ENCODE measurements around the gene ZDHHC14.

ZDHHC14 gene

GRCh38 chr6:157600807-157601206 is 219.8 kb downstream of the ZDHHC14 start:
- TF ChIP-seq MAX (IDR thresholded peaks at IDR 0.05; ENCODE audit: low read depth, low read length) (no peak), POLR2A (IDR thresholded peaks at IDR 0.05; ENCODE audit: extremely low read depth, insufficient read length) (no peak), MYC (IDR thresholded peaks at IDR 0.05; ENCODE audit: low read depth, low read length) (no peak), CTCF (IDR thresholded peaks at IDR 0.05; ENCODE audit: low read depth, low read length) (no peak)
- no peak for DNase-seq (ENCODE audit: low read depth)
- H3K4me3 ChIP-seq (ENCODE audit: low read depth, low read length) = no peak overlapping the region

GRCh38 chr6:157602521-157603295 is 221.7 kb downstream of the ZDHHC14 start:
- no peak overlapping the region for H3K4me3 ChIP-seq (ENCODE audit: low read depth, low read length)
- DNase-seq (ENCODE audit: low read depth) = no peak
- no peak for TF ChIP-seq MAX (IDR thresholded peaks at IDR 0.05; ENCODE audit: low read depth, low read length)
- TF ChIP-seq CTCF (IDR thresholded peaks at IDR 0.05; ENCODE audit: low read depth, low read length) = no peak
- no peak for TF ChIP-seq MYC (IDR thresholded peaks at IDR 0.05; ENCODE audit: low read depth, low read length)
- TF ChIP-seq POLR2A (IDR thresholded peaks at IDR 0.05; ENCODE audit: extremely low read depth, insufficient read length) = no peak

- H3K4me3 ChIP-seq (ENCODE audit: low read depth, low read length) = no peak overlapping the region
- TF ChIP-seq POLR2A (IDR thresholded peaks at IDR 0.05; ENCODE audit: extremely low read depth, insufficient read length) (no peak), MAX (IDR thresholded peaks at IDR 0.05; ENCODE audit: low read depth, low read length) (no peak), CTCF (IDR thresholded peaks at IDR 0.05; ENCODE audit: low read depth, low read length) (no peak), MYC (IDR thresholded peaks at IDR 0.05; ENCODE audit: low read depth, low read length) (no peak)
- peak; percentile 1 for DNase-seq (ENCODE audit: low read depth)
These were observed 222.4 kb downstream of the ZDHHC14 start for GRCh38 chr6:157603314-157603940.

GRCh38 chr6:157603971-157604370 is 223.0 kb downstream of the ZDHHC14 start:
- no peak for DNase-seq (ENCODE audit: low read depth)
- TF ChIP-seq POLR2A (IDR thresholded peaks at IDR 0.05; ENCODE audit: extremely low read depth, insufficient read length) (no peak), CTCF (IDR thresholded peaks at IDR 0.05; ENCODE audit: low read depth, low read length) (no peak), MYC (IDR thresholded peaks at IDR 0.05; ENCODE audit: low read depth, low read length) (no peak)
- H3K4me3 ChIP-seq (ENCODE audit: low read depth, low read length) = no peak overlapping the region

- no peak overlapping the region for H3K4me3 ChIP-seq (ENCODE audit: low read depth, low read length)
- no peak for TF ChIP-seq MYC (IDR thresholded peaks at IDR 0.05; ENCODE audit: low read depth, low read length)
- no peak for TF ChIP-seq POLR2A (IDR thresholded peaks at IDR 0.05; ENCODE audit: extremely low read depth, insufficient read length)
- no peak for TF ChIP-seq MAX (IDR thresholded peaks at IDR 0.05; ENCODE audit: low read depth, low read length)
- TF ChIP-seq CTCF (IDR thresholded peaks at IDR 0.05; ENCODE audit: low read depth, low read length) = no peak
- DNase-seq (ENCODE audit: low read depth) = peak; percentile 0
These were observed 223.8 kb downstream of the ZDHHC14 start for GRCh38 chr6:157604816-157605215.

Measured in NB4 (cell line).